Measurements from ENCODE around the gene MEPCE.
"Not testable (repeated sequence)": the region's sequence is repeated elsewhere in the genome, so short reads cannot be mapped to it uniquely, and the experiment has no call there.

Gene MEPCE, protein sequence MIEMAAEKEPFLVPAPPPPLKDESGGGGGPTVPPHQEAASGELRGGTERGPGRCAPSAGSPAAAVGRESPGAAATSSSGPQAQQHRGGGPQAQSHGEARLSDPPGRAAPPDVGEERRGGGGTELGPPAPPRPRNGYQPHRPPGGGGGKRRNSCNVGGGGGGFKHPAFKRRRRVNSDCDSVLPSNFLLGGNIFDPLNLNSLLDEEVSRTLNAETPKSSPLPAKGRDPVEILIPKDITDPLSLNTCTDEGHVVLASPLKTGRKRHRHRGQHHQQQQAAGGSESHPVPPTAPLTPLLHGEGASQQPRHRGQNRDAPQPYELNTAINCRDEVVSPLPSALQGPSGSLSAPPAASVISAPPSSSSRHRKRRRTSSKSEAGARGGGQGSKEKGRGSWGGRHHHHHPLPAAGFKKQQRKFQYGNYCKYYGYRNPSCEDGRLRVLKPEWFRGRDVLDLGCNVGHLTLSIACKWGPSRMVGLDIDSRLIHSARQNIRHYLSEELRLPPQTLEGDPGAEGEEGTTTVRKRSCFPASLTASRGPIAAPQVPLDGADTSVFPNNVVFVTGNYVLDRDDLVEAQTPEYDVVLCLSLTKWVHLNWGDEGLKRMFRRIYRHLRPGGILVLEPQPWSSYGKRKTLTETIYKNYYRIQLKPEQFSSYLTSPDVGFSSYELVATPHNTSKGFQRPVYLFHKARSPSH

DNA sequence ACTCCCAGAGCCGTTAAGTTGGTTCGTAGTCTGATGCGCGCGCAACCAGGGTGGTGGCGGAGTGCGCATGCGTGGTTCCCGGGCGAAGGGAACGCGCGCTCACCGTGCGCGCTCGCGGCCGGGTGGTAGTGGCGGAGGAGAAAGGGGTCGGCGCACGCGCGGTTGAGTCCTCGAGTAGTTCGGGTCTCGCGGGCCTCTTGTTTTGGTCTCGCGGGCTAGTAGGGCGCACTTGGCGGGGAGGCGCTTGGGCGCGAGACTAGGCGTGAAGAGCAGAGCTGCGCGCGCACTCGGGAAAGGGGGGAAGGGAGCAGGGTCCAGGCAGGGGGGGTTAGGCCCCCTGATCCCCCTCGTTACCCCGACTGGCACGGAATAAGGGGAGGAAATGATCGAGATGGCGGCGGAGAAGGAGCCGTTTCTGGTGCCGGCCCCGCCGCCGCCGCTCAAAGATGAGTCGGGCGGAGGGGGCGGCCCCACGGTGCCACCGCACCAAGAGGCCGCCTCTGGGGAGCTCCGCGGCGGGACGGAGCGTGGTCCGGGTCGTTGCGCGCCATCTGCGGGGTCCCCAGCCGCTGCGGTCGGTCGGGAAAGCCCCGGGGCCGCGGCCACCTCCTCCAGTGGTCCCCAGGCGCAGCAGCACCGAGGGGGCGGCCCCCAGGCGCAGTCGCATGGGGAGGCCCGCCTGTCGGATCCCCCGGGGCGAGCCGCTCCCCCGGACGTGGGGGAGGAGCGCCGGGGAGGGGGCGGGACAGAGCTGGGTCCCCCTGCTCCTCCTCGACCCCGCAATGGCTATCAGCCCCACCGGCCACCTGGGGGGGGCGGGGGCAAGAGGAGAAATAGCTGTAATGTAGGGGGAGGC, at the start of gene MEPCE:
MEPCE (plus strand) TSS at position 195 of the 856 bp plus-strand sequence; CDS start at position 383, 188 bp downstream.
- peak; percentile 87 to 91 for DNase-seq (ENCODE audit: extremely low read depth in 1 of 2, low read depth in 1 of 2)

DNA sequence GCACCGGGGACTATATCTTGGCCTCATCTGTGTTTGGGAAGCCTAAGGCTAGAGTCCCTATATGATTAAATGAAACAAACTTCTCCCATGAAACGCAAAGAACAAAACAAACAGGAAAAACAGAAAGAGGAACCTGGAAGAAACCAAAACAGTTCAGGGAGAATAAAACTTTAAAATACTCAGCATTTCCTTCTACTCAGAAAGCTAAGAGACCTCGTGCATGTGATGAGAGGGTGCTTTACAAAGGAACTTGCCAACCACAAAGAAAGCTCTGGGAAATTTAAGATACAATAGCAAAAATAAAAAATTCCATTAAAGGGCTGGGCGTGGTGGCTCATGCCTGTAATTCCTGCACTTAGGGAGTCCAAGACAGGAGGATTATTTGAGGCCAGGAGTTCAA, 49.4 kb upstream of the MEPCE start:
- DNase-seq (ENCODE audit: extremely low read depth in 1 of 2, low read depth in 1 of 2), result no peak

DNA sequence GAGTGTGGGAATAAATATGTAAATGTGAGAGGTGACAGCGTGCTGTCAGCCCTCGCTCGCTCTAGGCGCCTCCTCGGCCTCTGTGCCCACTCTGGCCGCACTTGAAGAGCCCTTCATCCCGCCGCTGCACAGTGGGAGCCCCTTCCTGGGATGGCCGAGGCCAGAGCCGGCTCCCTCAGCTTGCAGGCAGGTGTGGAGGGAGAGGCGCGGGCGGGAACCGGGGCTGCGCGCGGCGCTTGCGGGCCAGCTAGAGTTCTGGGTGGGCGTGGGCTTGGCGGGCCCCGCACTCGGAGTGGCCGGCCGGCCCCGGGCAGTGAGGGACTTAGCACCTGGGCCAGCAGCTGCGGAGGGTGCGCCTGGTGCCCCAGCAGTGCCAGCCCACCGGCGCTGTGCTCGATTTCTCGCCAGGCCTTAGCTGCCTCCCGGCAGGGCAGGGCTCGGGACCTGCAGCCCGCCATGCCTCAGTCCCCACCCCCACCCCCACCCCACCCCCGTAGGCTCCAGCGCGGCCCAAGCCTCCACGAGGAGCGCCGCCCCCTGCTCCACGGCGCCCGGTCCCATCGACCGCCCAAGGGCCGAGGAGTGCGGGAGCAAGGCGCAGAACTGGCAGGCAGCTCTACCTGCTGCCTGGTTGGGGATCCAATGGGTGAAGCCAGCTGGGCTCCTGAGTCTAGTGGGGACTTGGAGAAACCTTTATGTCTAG, 47.9 kb upstream of the MEPCE start:
- DNase-seq (ENCODE audit: extremely low read depth in 1 of 2, low read depth in 1 of 2), result not testable (repeated sequence)

DNA sequence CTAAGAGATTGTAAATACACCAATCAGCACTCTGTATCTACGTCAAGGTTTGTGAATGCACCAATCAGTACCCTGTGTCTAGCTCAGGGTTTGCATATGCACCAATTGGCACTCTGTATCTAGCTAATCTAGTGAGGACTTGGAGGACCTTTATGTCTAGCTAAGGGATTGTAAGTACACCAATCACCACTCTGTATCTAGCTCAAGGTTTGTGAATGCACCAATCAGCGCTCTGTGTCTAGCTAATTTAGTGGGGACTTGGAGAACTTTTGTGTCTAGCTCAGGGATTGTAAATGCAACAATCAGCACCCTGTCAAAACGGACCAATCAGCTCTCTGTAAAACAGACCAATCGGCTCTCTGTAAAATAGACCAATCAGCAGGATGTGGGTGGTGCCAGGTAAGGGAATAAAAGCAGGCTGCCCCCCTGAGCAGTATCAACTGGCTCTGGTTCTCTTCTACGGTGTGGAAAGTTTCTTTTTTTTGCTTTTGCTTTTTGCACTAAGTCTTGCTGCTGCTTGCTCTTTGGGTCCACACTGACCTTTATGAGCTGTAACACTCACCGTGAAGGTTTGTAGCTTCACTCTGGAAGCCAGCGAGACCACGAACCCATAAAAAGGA, 47.3 kb upstream of the MEPCE start:
- not testable (repeated sequence) for DNase-seq (ENCODE audit: extremely low read depth in 1 of 2, low read depth in 1 of 2)

DNA sequence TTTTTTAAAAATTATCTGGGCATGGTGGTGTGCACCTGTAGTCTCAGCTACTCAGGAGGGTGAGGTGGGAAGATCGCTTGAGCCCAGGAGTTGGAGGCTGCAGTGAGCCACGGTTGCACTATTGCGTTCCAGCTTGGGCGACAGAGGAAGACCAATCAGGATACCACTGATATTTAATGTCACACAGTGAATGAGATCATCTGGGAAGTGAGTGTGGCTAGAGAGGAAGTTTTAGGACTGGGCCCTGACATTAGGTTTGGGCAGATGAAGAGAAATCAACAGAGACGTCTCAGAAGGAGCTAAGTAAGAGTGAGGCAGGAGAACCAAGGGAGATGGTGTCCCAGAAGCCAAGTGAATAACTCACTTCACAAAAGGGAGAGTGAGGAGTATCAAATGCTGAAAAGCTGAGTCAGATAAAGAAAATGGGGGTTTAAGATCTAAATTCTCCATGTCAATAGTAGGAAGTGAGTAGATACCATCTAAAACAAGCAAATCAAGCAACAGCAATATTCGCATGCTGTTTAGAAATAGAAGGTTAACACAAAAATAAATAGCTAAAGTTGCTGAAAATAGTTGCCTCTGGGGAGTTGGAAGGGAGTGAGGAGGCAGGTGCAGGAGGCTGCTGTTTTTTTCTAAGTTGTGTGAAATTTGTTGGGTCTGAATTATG, 44.9 kb upstream of the MEPCE start:
- DNase-seq (ENCODE audit: extremely low read depth in 1 of 2, low read depth in 1 of 2), result no peak

DNA sequence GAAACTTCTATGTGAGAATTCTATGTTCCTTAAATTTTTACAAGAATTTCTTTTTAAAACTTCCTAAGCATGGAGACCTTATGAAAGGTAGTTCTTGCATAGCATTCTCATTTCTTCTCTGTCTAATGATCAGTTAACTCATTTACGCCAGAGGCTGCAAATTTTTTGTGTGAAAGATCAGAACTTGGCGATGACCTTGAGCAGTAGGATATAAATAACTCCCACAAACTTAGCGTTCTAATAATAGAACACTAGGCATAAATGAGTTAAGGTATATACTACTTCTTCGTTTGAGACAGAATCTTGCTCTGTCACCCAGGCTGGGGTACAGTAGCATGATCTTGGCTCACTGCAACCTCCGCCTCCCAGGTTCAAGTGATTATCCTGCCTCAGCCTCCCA, 42.7 kb upstream of the MEPCE start:
- DNase-seq (ENCODE audit: extremely low read depth in 1 of 2, low read depth in 1 of 2), result no peak

DNA sequence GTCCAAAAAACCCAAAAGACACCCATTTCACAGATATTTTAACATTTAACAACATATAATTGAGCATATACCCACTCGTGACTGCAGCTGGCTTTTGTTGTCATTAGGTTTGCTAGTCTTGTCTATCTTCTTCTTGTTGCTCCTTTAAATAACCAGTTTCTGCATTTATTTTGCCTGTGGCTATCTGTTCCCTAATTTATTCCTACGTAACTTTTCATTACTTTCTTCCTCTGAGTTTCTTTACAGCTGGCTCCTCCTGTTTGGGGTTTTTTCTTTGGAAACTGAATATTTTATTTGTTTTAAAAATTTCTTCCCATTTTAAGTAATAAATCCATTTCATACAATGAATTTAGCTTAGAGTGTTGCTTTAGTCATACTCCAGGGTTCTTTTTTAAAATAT, 41.9 kb upstream of the MEPCE start:
- no peak for DNase-seq (ENCODE audit: extremely low read depth in 1 of 2, low read depth in 1 of 2)

DNA sequence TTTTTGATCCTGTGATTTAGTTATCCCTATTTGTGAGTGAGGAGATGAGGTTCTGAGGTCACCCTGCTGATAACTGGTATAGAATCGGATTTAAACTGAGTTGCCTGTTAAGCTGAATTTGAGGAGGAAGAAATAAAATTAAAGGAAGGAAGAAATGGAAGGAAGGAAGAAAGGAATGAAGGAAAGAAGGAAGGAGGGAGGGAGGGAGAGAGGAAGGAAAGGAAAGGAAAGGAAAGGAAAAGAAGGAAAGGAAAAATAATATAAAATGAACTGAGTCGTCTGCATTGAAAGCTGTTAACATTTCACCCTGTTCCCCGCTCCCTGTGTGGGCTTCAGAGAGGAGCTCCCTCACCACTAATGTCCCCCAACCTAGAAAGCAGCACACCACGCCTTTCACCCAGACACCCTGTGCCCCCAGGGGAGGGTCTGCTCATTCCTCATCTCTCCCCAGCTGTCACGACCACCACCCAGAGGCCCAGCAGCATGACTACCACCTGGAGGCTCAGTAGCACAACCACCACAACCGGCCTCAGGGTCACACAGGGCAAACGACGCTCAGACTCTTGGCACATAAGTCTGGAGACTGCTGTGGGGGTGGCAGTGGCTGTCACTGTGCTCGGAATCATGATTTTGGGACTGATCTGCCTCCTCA, 40.1 kb upstream of the MEPCE start:
- no peak for DNase-seq (ENCODE audit: extremely low read depth in 1 of 2, low read depth in 1 of 2)

DNA sequence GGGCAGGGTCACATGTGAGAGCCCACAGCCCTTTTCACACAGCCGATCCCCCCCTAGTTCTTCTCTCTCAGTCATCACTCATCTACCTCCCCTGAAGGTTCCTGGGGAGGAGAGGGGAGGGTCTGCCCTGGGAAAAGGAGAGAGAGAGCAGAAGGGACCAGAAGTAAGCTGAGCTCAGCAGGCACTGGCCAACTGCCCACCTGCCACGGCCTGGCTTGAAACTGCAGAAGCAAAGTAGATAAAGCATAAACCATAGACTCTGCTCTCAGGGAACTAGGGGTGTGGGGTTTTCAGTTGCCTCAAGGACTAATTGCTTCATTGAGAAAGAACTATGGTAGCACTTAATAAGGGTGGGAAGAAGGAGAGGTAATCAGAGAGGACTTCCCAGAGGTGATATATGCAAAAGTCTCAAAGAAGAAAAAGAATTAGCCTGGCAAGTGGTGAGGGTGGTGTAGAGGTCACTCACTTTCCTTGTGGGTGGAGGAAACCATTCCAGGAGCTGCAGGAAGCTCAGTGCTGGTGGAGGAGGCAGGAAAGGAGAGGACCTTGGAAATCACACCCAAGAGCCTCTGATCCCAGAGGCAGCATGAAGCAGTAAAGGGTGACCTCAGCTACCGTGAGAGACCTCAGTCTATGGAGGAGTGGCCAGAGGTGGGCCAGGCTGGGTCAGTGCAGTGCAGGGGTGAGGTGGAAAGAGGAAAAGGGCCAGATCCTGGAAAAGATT, 39.2 kb upstream of the MEPCE start:
- DNase-seq (ENCODE audit: extremely low read depth in 1 of 2, low read depth in 1 of 2), result no peak

DNA sequence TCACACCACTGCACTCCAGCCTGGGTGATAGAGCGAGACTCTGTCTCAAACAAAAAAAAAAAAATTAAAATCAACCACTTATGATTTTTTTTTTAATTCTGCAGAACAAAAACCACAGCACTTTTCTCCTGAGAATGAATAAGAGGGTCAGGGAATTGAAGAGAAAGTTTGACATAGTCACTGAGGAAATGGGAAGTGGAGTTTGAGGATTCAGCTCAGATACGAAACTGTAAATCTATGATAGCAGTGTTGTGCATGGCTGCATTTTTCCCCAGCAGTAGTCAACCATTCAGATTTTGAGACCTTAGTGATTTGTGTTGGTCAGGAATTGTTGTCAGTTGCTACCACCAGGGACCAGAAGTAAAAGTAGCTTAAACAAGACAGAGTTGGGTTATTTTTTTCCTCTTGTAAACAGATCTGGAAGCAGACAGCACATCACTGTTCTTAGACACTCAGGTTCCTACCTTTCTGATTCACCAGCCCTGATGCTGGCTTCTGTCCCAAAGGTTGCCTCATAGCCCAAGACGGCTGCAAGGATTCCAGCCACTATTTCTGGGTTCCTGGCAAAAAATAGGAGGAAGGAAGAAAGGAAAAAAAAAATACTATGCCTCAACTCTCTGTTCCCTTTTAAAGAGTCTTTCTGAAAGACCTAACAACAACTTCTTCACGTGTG, 36.3 kb upstream of the MEPCE start:
- DNase-seq (ENCODE audit: extremely low read depth in 1 of 2, low read depth in 1 of 2), result no peak

DNA sequence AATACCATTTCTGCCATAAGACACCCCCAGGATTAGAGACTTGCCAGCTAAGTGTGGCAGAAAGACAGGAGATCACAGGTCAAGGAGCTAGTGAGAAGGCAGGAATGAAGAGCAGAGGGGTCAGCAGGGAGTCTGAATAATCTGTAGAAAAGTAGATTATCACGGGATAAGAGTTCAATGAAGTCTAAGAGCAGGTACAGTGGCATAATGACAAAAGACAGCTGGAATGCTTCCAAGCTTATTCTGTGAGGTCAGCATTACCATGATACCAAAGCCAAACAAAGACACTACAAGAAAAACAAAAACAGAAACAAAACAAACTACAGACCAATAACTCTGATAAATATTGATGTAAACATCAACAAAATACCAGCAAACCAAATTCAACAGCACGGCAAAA, 35.6 kb upstream of the MEPCE start:
- DNase-seq (ENCODE audit: extremely low read depth in 1 of 2, low read depth in 1 of 2), result no peak

DNA sequence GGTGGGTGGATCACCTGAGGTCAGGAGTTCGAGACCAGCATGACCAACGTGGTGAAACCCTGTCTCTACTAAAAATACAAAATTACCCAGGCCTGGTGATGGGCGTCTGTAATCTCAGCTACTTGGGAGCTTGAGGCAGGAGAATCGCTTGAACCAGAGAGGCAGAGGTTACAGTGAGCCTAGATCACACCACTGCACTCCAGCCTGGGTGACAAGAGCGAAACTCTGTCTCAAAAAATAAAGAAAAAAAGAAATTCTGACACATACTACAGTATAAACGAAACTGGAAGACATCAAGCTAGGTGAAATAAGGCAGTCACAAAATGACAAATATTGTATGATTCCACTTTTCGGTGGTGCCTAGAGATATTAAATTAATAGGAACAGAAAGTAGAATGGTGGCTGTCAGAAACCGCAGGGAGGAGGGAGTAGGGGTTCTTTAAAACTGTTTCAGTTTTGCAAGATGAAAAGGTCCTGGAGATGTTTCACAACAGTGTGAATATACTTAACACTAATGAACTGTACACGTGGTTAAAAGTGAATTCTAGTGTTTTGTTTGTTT, 33.1 kb upstream of the MEPCE start:
- DNase-seq (ENCODE audit: extremely low read depth in 1 of 2, low read depth in 1 of 2), result peak in 1 of 2 donors; percentile 60

DNA sequence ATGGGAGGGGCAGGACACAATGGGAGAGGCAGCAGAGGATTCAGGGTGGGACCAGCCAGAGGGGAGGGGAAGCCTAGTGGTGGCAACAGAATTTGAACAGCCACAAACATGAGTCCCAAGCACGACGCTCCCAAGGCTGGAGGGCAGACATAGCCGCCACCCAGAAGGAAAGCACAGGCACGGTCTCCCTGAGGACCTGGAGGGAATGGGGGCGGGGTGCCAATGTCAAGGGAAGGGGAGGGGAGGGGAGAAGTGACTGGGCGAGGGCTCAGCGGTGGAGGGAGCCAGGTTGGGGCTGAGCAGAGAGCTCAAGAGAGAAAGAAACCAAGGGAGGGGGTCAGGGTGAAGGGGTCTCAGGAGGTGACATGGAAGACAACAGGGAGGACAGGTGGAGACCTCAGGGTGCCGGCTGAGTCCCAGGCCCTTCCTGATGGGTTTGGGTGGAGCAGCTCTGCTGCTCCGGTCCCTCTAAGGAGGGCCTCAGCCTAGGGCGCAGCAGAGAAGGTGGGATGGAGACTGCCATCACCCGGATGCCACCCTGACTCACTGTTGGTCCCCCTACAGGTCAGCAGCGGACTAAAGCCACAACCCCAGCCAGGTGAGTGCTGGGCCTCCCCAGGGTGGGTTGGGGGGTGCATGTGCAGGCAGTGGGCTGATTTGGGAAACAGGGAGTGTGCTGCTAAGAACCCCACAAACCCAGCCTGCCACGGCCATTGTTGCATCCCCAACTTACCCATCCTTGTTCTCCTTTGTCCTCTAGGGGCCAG, 32.1 kb upstream of the MEPCE start:
- no peak for DNase-seq (ENCODE audit: extremely low read depth in 1 of 2, low read depth in 1 of 2)

DNA sequence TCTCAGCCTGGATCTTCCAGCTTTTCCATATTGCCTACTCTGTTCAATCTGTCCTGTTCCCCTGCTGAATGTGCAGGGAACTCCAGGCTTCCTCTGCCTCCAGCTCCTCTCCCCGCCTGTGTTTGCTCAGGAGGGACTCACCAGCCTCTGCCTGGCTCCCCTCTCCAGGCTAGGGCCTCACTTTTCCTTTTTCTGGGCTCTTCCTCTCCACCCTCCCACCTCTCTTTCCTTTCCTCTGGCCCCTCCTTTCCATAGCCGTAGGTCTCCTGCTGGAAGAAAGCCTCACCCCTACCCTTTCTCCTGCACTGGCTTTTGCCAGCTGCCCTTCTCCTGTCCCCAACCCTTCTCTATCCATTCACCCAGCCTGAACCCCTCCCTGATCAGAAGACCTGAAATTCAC, 31.4 kb upstream of the MEPCE start:
- no peak for DNase-seq (ENCODE audit: extremely low read depth in 1 of 2, low read depth in 1 of 2)

DNA sequence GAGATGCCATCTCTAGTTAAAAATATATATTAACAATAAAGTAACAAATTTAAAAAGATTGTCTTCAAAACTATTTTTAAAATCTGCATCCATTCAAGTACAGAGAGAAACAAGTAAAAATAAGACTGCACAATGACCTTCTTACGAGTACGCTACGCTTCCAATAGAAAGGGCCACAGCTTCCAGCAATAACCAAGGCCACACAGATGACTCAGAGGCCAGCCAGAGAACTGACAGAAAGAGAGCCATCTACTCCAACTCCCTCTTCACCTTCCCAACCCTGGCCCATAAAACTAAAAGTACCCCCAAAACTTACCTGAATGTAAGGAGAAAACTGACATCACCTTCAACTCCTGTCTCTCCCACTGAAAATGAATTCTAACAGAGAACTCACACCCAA, 29.6 kb upstream of the MEPCE start:
- no peak for DNase-seq (ENCODE audit: extremely low read depth in 1 of 2, low read depth in 1 of 2)

DNA sequence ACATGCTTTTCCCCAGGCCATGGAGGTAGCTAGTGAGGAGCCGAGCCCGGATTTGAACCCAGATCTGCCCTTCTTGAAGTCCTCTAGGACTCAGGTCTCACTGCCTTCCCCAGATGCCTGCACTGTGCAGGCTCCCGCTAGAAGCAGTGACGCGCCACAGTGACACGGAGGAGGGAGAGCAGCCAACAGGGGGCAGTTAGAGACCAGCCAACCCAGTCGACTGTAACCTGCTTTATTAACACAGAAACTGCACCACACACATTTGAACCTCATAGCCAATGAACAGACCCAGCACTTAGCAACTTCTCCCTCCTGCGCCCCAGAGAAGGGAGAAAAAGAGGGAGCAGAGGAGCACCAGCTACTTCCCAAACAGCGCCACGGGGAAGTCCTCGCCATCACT, 29.0 kb upstream of the MEPCE start:
- no peak for DNase-seq (ENCODE audit: extremely low read depth in 1 of 2, low read depth in 1 of 2)

DNA sequence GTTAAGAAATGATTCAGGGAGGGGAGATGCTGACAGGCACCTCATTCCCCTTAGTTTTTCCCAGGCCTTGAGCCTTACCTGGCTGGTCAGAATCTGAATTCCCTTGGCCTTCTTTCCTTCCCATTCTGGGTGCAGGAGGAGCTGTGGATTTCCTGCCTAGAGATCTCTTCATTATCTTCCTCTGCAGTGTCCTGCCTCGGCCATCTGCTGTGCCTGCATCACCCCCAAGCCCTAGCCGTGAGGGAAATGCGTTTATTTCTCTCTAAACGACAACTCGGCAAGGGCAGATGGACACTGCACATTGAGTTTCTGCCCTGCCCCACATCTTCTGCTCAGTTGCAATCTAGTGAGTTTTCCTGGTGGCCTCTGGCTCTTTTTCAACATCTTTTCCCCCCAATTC, 27.8 kb upstream of the MEPCE start:
- no peak for DNase-seq (ENCODE audit: extremely low read depth in 1 of 2, low read depth in 1 of 2)
